ENCODE measurements around the gene TUT4. TPM values are rescaled to one million over a fixed set of nuclear protein-coding genes. Genes with fewer than 3 reads are reported as not detected.
"Not testable (repeated sequence)": the region's sequence is repeated elsewhere in the genome, so short reads cannot be mapped to it uniquely, and the experiment has no call there.

Gene TUT4
- total RNA-seq, 4 donors from 2014 or later = 90.5 to 169 (median 120) TPM

- Histone ChIP-seq H3K27ac (no peak overlapping the region), H3K27me3 (no peaks in the 10 kb centered on the region), H3K9me3 (no peaks in the 10 kb centered on the region), H3K4me3 (replicated peaks in 1 of 3) (no peak overlapping the region), H3K36me3 (no peaks in the 10 kb centered on the region), H3K4me1 (no peaks in the 10 kb centered on the region)
- 81 to 86% methylated on average over 1 of the region's 1 CpG for WGBS, 2 donors
- no peak for TF ChIP-seq POLR2A (IDR thresholded peaks at IDR 0.05)
- TF ChIP-seq, protein P1, sequence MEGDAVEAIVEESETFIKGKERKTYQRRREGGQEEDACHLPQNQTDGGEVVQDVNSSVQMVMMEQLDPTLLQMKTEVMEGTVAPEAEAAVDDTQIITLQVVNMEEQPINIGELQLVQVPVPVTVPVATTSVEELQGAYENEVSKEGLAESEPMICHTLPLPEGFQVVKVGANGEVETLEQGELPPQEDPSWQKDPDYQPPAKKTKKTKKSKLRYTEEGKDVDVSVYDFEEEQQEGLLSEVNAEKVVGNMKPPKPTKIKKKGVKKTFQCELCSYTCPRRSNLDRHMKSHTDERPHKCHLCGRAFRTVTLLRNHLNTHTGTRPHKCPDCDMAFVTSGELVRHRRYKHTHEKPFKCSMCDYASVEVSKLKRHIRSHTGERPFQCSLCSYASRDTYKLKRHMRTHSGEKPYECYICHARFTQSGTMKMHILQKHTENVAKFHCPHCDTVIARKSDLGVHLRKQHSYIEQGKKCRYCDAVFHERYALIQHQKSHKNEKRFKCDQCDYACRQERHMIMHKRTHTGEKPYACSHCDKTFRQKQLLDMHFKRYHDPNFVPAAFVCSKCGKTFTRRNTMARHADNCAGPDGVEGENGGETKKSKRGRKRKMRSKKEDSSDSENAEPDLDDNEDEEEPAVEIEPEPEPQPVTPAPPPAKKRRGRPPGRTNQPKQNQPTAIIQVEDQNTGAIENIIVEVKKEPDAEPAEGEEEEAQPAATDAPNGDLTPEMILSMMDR (IDR thresholded peaks at IDR 0.05) = no peak
- intact Hi-C loops (cut with DNase I) = no loop called here
- DNase-seq = no peak
These were observed 32.6 kb upstream of the TUT4 start for GRCh38 chr1:52585474-52585873.

DNA sequence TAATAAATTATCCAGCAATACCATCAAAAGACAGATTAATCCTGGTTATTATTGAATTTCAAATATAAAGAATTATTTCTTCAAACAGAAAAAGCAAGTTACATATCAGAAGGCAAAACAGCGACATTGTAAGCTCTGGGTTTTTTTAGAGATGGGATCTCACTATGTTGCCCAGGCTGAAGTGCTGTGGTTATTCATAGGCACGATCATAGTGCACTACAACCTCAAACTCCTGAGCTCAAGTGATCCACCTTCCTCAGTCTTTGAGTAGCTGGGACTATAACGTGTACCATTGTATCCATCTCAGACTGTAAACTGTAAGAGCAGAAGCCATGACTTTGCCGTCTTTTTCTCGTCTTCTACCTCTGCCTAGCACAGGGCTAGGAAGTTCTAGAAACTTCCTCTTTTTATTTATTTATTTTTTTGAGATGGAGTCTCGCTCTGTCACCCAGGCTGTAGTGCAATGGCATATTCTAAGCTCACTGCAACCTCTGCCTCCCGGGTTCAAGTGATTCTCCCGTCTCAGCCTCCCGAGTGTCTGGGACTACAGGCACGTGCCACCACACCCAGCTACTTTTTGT lies 29.3 kb upstream of the TUT4 start:
- 92 to 95% methylated on average over 10 of the region's 10 CpGs for WGBS, 2 donors
- Histone ChIP-seq H3K9me3 (no peaks in the 10 kb centered on the region), H3K27me3 (no peaks in the 10 kb centered on the region), H3K27ac (no peak overlapping the region), H3K36me3 (no peaks in the 10 kb centered on the region), H3K4me3 (replicated peaks in 1 of 3) (no peak overlapping the region), H3K4me1 (no peaks in the 10 kb centered on the region)
- DNase-seq = no peak
- TF ChIP-seq POLR2A (IDR thresholded peaks at IDR 0.05) = no peak
- TF ChIP-seq, protein P1 (IDR thresholded peaks at IDR 0.05) = no peak
- intact Hi-C loops (cut with DNase I) = no loop called here

DNA sequence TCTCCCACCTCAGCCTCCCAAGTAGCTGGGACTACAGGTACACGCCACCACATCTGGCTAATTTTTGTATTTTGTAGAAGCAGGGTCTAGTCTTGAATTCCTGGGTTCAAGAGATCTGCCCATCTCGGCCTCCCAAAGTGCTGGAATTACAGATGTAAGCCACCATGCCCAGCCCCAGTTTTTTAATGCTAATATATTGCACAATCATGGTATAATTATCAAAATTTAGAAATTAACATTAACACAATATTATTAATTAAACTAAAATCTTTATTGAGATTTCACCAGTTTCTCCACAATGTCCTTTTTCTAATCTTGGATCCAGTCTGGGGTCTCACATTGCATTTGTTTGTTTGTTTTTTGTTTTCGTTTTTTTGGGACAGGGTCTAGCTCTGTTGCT lies 27.4 kb upstream of the TUT4 start:
- WGBS, 2 donors = 93% methylated on average over 3 of the region's 3 CpGs
- no peaks in the 10 kb centered on the region for H3K4me1 ChIP-seq
- H3K9me3 ChIP-seq = no peaks in the 10 kb centered on the region
- TF ChIP-seq POLR2A (IDR thresholded peaks at IDR 0.05) = no peak
- TF ChIP-seq, protein P1 (IDR thresholded peaks at IDR 0.05) = no peak
- H3K4me3 ChIP-seq (replicated peaks in 1 of 3) = no peak overlapping the region
- no peak overlapping the region for H3K27ac ChIP-seq
- H3K36me3 ChIP-seq = no peaks in the 10 kb centered on the region
- intact Hi-C loops (cut with DNase I) = no loop called here
- no peak for DNase-seq
- H3K27me3 ChIP-seq = no peaks in the 10 kb centered on the region

GRCh38 chr1:52579415-52579814 lies 26.5 kb upstream of the TUT4 start:
- DNase-seq = no peak
- intact Hi-C loops (cut with DNase I) = no loop called here
- H3K9me3 ChIP-seq = no peaks in the 10 kb centered on the region
- no peak overlapping the region for H3K27ac ChIP-seq
- WGBS, 2 donors = 17 to 21% methylated on average over 2 of the region's 2 CpGs
- no peak overlapping the region for H3K4me3 ChIP-seq (replicated peaks in 1 of 3)
- H3K4me1 ChIP-seq = no peaks in the 10 kb centered on the region
- no peaks in the 10 kb centered on the region for H3K27me3 ChIP-seq
- H3K36me3 ChIP-seq = no peaks in the 10 kb centered on the region
- TF ChIP-seq POLR2A (IDR thresholded peaks at IDR 0.05) = no peak
- TF ChIP-seq, protein P1 (IDR thresholded peaks at IDR 0.05) = no peak

- 93% methylated on average over 3 of the region's 3 CpGs for WGBS, 2 donors
- H3K36me3 ChIP-seq; H3K27me3 ChIP-seq; DNase-seq; H3K4me1 ChIP-seq; H3K27ac ChIP-seq; H3K4me3 ChIP-seq (replicated peaks in 1 of 3); H3K9me3 ChIP-seq; intact Hi-C loops (cut with DNase I): not testable (repeated sequence)
These were observed 25.2 kb upstream of the TUT4 start for GRCh38 chr1:52578066-52578465.

DNA sequence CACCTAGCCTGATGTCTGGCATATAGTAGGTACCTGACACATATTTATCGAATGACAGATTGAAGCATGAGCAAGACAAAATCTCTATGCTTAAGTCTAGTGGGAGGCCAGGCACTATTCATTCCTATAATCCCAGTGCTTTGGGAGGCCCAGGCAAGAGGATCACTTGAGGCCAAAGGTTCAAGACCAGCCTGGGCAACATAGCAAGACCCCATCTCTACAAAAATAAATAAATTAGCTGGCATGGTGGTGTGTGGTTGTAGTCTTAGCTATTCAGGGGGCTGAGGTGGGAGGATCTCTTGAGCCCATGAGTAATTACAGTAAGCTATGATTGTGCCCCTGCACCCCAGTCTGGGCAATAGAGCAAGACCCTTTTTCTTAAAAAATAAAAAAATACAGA lies 23.2 kb upstream of the TUT4 start:
- H3K9me3 ChIP-seq = no peaks in the 10 kb centered on the region
- no peaks in the 10 kb centered on the region for H3K36me3 ChIP-seq
- WGBS, 2 donors = 95 to 97% methylated on average over 1 of the region's 1 CpG
- no peak overlapping the region for H3K4me3 ChIP-seq (replicated peaks in 1 of 3)
- H3K27ac ChIP-seq = no peak overlapping the region
- DNase-seq = no peak
- no peaks in the 10 kb centered on the region for H3K27me3 ChIP-seq
- intact Hi-C loops (cut with DNase I) = no loop called here
- no peak for TF ChIP-seq POLR2A (IDR thresholded peaks at IDR 0.05)
- TF ChIP-seq, protein P1 (IDR thresholded peaks at IDR 0.05) = no peak
- H3K4me1 ChIP-seq = peaks cover 0 to 7% of the 10 kb centered on the region in 2 donors
